ENCODE measurements around the gene UBTF.

GRCh38 chr17:44267818-44268490 is 48.5 kb upstream of the UBTF start, which contains the start of gene SLC4A1:
- TF ChIP-seq CTCF (IDR thresholded peaks at IDR 0.05) (no peak), POLR2A (IDR thresholded peaks at IDR 0.05) (no peak)
